Epithelial cell of proximal tubule (primary cell): Measurements from ENCODE around the gene DDIT4. TPM values are rescaled to one million over a fixed set of nuclear protein-coding genes. Genes with fewer than 3 reads are reported as not detected.
"Not testable (repeated sequence)": the region's sequence is repeated elsewhere in the genome, so short reads cannot be mapped to it uniquely, and the experiment has no call there.

Source experiments
- DNase-seq: peaks from one replicate; pipeline ENCODE4 v3.0.0-alpha.2; 2011; ENCODE audit warnings: low read depth
- H3K4me3 ChIP-seq: 2 replicates; pipeline ENCODE4 v1.5.1; 2011; ENCODE audit warnings: low read depth, mild to moderate bottlenecking, low read length
- CTCF ChIP-seq: conservative IDR thresholded peaks from 2 replicates; pipeline ENCODE4 v1.5.1; 2012; ENCODE audit warnings: low read depth, mild to moderate bottlenecking, low read length
- total RNA-seq: library from RNA; depleted of rRNA; stranded (reverse); fragments of >200 nt; gene quantifications from 2 replicates; pipeline ENCODE4 v1.2.3, GENCODE V29; 2015

The DDIT4 gene
- total RNA-seq, 1 donor from 2014 or later: 122 TPM

- no peak for TF ChIP-seq CTCF
- DNase-seq: no peak
- H3K4me3 ChIP-seq: no peak overlapping the region
These were observed 31.0 kb upstream of the DDIT4 start for GRCh38 chr10:72242675-72243074.

- TF ChIP-seq CTCF: peak; percentile 41
- DNase-seq: peak; percentile 77
- H3K4me3 ChIP-seq: no peak overlapping the region
These were observed 29.8 kb upstream of the DDIT4 start for GRCh38 chr10:72243822-72244437.

- no peak for TF ChIP-seq CTCF
- no peak for DNase-seq
- no peak overlapping the region for H3K4me3 ChIP-seq
These were observed 29.1 kb upstream of the DDIT4 start for GRCh38 chr10:72244573-72245038.

- H3K4me3 ChIP-seq: no peak overlapping the region
- TF ChIP-seq CTCF: no peak
- no peak for DNase-seq
These were observed 27.7 kb upstream of the DDIT4 start for GRCh38 chr10:72245949-72246525.

- DNase-seq: no peak
- TF ChIP-seq CTCF: no peak
- peak overlapping the region; percentile 22 for H3K4me3 ChIP-seq
These were observed 25.1 kb upstream of the DDIT4 start for GRCh38 chr10:72248468-72249151.

- H3K4me3 ChIP-seq: not testable (repeated sequence)
These were observed 24.4 kb upstream of the DDIT4 start for GRCh38 chr10:72249176-72249862.

GRCh38 chr10:72250666-72251065 is 23.1 kb upstream of the DDIT4 start:
- DNase-seq: no peak
- no peak for TF ChIP-seq CTCF
- no peak overlapping the region for H3K4me3 ChIP-seq

More at GRCh38 chr10:72249176-72249862, 24.4 kb upstream of the DDIT4 start:
- DNase-seq: not testable (repeated sequence)
